Kidney capillary endothelial cell (primary cell): ENCODE results near the gene CELA2A.
A peak's percentile ranks its signal among the peaks of the same experiment; 100 is the strongest.
"Not testable (repeated sequence)": the region's sequence is repeated elsewhere in the genome, so short reads cannot be mapped to it uniquely, and the experiment has no call there.

Experiments
- DNase-seq: peaks from one replicate; pipeline ENCODE4 v3.0.0-alpha.2; 2018; ENCODE audit warnings: low spot score

Gene CELA2A

GRCh38 chr1:15445390-15446122 lies 11.0 kb upstream of the CELA2A start:
- DNase-seq: no peak

GRCh38 chr1:15446212-15446611 lies 10.3 kb upstream of the CELA2A start:
- DNase-seq: no peak

GRCh38 chr1:15448877-15449462 lies 7.6 kb upstream of the CELA2A start:
- no peak for DNase-seq

GRCh38 chr1:15449567-15449966 lies 7.0 kb upstream of the CELA2A start:
- DNase-seq: no peak

- no peak for DNase-seq
These were observed 5.4 kb upstream of the CELA2A start for GRCh38 chr1:15451014-15451722.

GRCh38 chr1:15452216-15452615 lies 4.3 kb upstream of the CELA2A start:
- no peak for DNase-seq

GRCh38 chr1:15452866-15453571 lies 3.5 kb upstream of the CELA2A start:
- no peak for DNase-seq

- no peak for DNase-seq
These were observed 2.8 kb upstream of the CELA2A start for GRCh38 chr1:15453734-15454133.

- DNase-seq: no peak
These were observed 2.3 kb upstream of the CELA2A start for GRCh38 chr1:15454256-15454655.

- no peak for DNase-seq
These were observed 1.0 kb upstream of the CELA2A start for GRCh38 chr1:15455522-15455921.

GRCh38 chr1:15457585-15457984 lies 1.1 kb downstream of the CELA2A start:
- DNase-seq: no peak

GRCh38 chr1:15458388-15458787 lies 1.9 kb downstream of the CELA2A start:
- not testable (repeated sequence) for DNase-seq

- DNase-seq: no peak
These were observed 3.5 kb downstream of the CELA2A start for GRCh38 chr1:15459771-15460707.

GRCh38 chr1:15460708-15461095 lies 4.2 kb downstream of the CELA2A start:
- peak; percentile 32 for DNase-seq

GRCh38 chr1:15463064-15463800 lies 6.7 kb downstream of the CELA2A start:
- DNase-seq: not testable (repeated sequence)

- not testable (repeated sequence) for DNase-seq
These were observed 7.4 kb downstream of the CELA2A start for GRCh38 chr1:15463926-15464322.

- no peak for DNase-seq
These were observed 9.1 kb downstream of the CELA2A start for GRCh38 chr1:15465674-15466073.

GRCh38 chr1:15466955-15467625 lies 10.6 kb downstream of the CELA2A start:
- not testable (repeated sequence) for DNase-seq

- DNase-seq: no peak
These were observed 11.6 kb downstream of the CELA2A start for GRCh38 chr1:15468145-15468544.

- no peak for DNase-seq
These were observed 12.8 kb downstream of the CELA2A start for GRCh38 chr1:15469361-15469760.
